H1 (cell line): ENCODE results near the gene PRKD1. TPM values are rescaled to one million over a fixed set of nuclear protein-coding genes. Genes with fewer than 3 reads are reported as not detected.

Source experiments
- CTCF ChIA-PET: fragments of 300-600 bp; sonication (Branson Sonifier 250); formaldehyde crosslinking; loops from one replicate; lab custom pipeline; 2021; ENCODE audit not compliant: partially characterized antibody; lab: Charles Lee
- POLR2A ChIA-PET: fragments of 300-600 bp; sonication (Branson Sonifier 250); formaldehyde crosslinking; loops from one replicate; lab custom pipeline; 2021; ENCODE audit warnings: inconsistent platforms; ENCODE audit not compliant: partially characterized antibody; lab: Charles Lee
- DNase-seq, 2 experiments: peaks; one replicate each; pipeline versions ENCODE4 v3.0.0 to v3.0.0-alpha.2; 2010 to 2022; ENCODE audit warnings: low spot score in 2 of 2, low read depth in 1 of 2, mixed read lengths in 1 of 2
- FAIRE-seq: peaks from 2 replicates; lab custom pipeline; 2011; peaks lifted over from hg19 to GRCh38; lab: Jason Lieb, UNC
- H2AFZ ChIP-seq: 2 replicates; pipeline ENCODE4 v1.8.1; 2012; ENCODE audit warnings: low read length, inconsistent platforms
- H2AK5ac ChIP-seq: 2 replicates; pipeline ENCODE4 v1.6.1; 2013; ENCODE audit warnings: low read depth, low read length
- H2BK120ac ChIP-seq: replicated peaks from 2 replicates; pipeline ENCODE3; 2013; ENCODE audit warnings: low read depth, low read length, inconsistent platforms
- H2BK12ac ChIP-seq: 2 replicates; pipeline ENCODE4 v1.6.1; 2013; ENCODE audit warnings: low read depth, low read length
- H2BK15ac ChIP-seq: 2 replicates; pipeline ENCODE4 v1.6.1; 2013; ENCODE audit warnings: low read length
- H2BK20ac ChIP-seq: 2 replicates; pipeline ENCODE4 v1.6.1; 2013; ENCODE audit warnings: low read length
- H2BK5ac ChIP-seq: 2 replicates; pipeline ENCODE4 v1.6.1; 2013; ENCODE audit warnings: low read depth, low read length
- H3K14ac ChIP-seq: 2 replicates; pipeline ENCODE4 v1.6.1; 2013; ENCODE audit warnings: inconsistent platforms; ENCODE audit not compliant: insufficient read length
- H3K18ac ChIP-seq: 2 replicates; pipeline ENCODE4 v1.6.1; 2013; ENCODE audit warnings: low read length; ENCODE audit errors: extremely low read depth
- H3K23ac ChIP-seq: 2 replicates; pipeline ENCODE4 v1.6.1; 2013; ENCODE audit warnings: inconsistent platforms; ENCODE audit not compliant: insufficient read length
- H3K23me2 ChIP-seq: 2 replicates; pipeline ENCODE4 v1.6.1; 2013; ENCODE audit warnings: low read depth, low read length
- H3K27ac ChIP-seq: 2 replicates; pipeline ENCODE4 v1.6.1; 2011; ENCODE audit warnings: low read depth, low read length, inconsistent platforms
- H3K27me3 ChIP-seq, 4 experiments: replicated peaks in 1 of 4; 1 replicate in 1 of 4; 2 replicates in 3 of 4; pipeline versions ENCODE4 v1.6.1 to v1.8.1; 2011 to 2013; ENCODE audit warnings: low read length in 3 of 4, mild to moderate bottlenecking in 3 of 4, inconsistent platforms in 2 of 4, mixed read lengths in 2 of 4, moderate library complexity in 1 of 4; ENCODE audit not compliant: control insufficient read depth in 3 of 4, insufficient read depth in 3 of 4; ENCODE audit errors: extremely low read depth in 1 of 4
- H3K36me3 ChIP-seq, 4 experiments: 2 replicates each; pipeline versions ENCODE4 v1.6.1 to v1.8.1; 2011 to 2013; ENCODE audit warnings: mild to moderate bottlenecking in 4 of 4, low read length in 3 of 4, moderate library complexity in 2 of 4, control low read depth in 1 of 4, inconsistent platforms in 1 of 4; ENCODE audit not compliant: insufficient read depth in 4 of 4, control insufficient read depth in 2 of 4
- H3K4ac ChIP-seq: replicated peaks from 2 replicates; pipeline ENCODE3; 2013; ENCODE audit warnings: low read length, low read depth, mixed read lengths, inconsistent platforms; ENCODE audit not compliant: insufficient read length
- H3K4me1 ChIP-seq, 4 experiments: replicated peaks in 1 of 4; 1 replicate in 1 of 4; 2 replicates in 3 of 4; pipeline versions ENCODE4 v1.6.1 to v1.8.1; 2011 to 2013; ENCODE audit warnings: low read length in 3 of 4, inconsistent platforms in 2 of 4, mixed read lengths in 1 of 4; ENCODE audit not compliant: insufficient read depth in 4 of 4, control insufficient read depth in 3 of 4
- H3K4me2 ChIP-seq, 2 experiments: 2 replicates each; pipeline versions ENCODE4 v1.6.1 to v1.8.1; 2011 to 2013; ENCODE audit warnings: low read depth in 2 of 2, low read length in 2 of 2, control low read depth in 1 of 2, inconsistent platforms in 1 of 2, mild to moderate bottlenecking in 1 of 2; ENCODE audit not compliant: insufficient read depth in 1 of 2
- H3K4me3 ChIP-seq, 4 experiments: fragments of 200-600, 300-600 bp in 1 of 4; sonication (generic), shearing (Covaris generic), sonication (Bioruptor Twin) in 1 of 4; 2 replicates each; pipeline versions ENCODE4 v1.5.1 to v1.8.1; 2011 to 2016; ENCODE audit warnings: low read length in 4 of 4, low read depth in 3 of 4, control low read depth in 2 of 4, inconsistent platforms in 2 of 4, mild to moderate bottlenecking in 2 of 4, mixed read lengths in 1 of 4, moderate library complexity in 1 of 4; ENCODE audit not compliant: insufficient read depth in 2 of 4; ENCODE audit errors: extremely low read depth in 1 of 4
- H3K56ac ChIP-seq: replicated peaks from 2 replicates; pipeline ENCODE3; 2013; ENCODE audit warnings: low read depth, mild to moderate bottlenecking, mixed read lengths, low read length, inconsistent platforms; ENCODE audit not compliant: insufficient read length
- H3K79me1 ChIP-seq: 2 replicates; pipeline ENCODE4 v1.6.1; 2013; ENCODE audit warnings: low read depth, low read length, control low read depth
- H3K79me2 ChIP-seq, 2 experiments: 2 replicates each; pipeline versions ENCODE4 v1.6.1 to v1.8.1; 2012 to 2013; ENCODE audit warnings: low read length in 2 of 2, mild to moderate bottlenecking in 2 of 2, inconsistent platforms in 1 of 2; ENCODE audit not compliant: insufficient read depth in 2 of 2, control insufficient read depth in 1 of 2
- H3K9ac ChIP-seq, 4 experiments: replicated peaks in 1 of 4; 1 replicate in 1 of 4; 2 replicates in 3 of 4; pipeline versions ENCODE4 v1.6.1 to v1.8.1; 2011 to 2013; ENCODE audit warnings: low read depth in 3 of 4, low read length in 3 of 4, control low read depth in 2 of 4, mild to moderate bottlenecking in 2 of 4, moderate library complexity in 2 of 4, inconsistent platforms in 1 of 4; ENCODE audit errors: extremely low read depth in 1 of 4
- H3K9me3 ChIP-seq, 2 experiments: 2 replicates each; pipeline versions ENCODE4 v1.6.1 to v1.8.1; 2012 to 2013; ENCODE audit warnings: mild to moderate bottlenecking in 2 of 2, moderate library complexity in 2 of 2, control low read depth in 1 of 2, inconsistent platforms in 1 of 2, low read depth in 1 of 2, low read length in 1 of 2, mixed read lengths in 1 of 2; ENCODE audit not compliant: insufficient read depth in 2 of 2
- H4K20me1 ChIP-seq, 2 experiments: replicated peaks in 1 of 2; 2 replicates each; pipeline versions ENCODE3 to v1.8.1; 2011 to 2013; ENCODE audit warnings: inconsistent platforms in 2 of 2, low read length in 2 of 2, mild to moderate bottlenecking in 1 of 2; ENCODE audit not compliant: insufficient read depth in 2 of 2, control insufficient read depth in 1 of 2
- H4K5ac ChIP-seq: 2 replicates; pipeline ENCODE4 v1.6.1; 2013; ENCODE audit warnings: low read length, low read depth, mixed read lengths, inconsistent platforms; ENCODE audit not compliant: insufficient read length
- H4K8ac ChIP-seq: 2 replicates; pipeline ENCODE4 v1.8.0; 2013; ENCODE audit warnings: mild to moderate bottlenecking, moderate library complexity, low read length, inconsistent platforms; ENCODE audit not compliant: insufficient read depth; ENCODE audit errors: extremely low read depth
- H4K91ac ChIP-seq: replicated peaks from 2 replicates; pipeline ENCODE3; 2013; ENCODE audit warnings: low read length, mixed read lengths, inconsistent platforms; ENCODE audit not compliant: insufficient read length
- CEBPB ChIP-seq: IDR thresholded peaks from 2 replicates; pipeline ENCODE4 v1.6.1; 2012; ENCODE audit warnings: low read depth, low read length
- CHD1 ChIP-seq: IDR thresholded peaks from 2 replicates; pipeline ENCODE4 v1.6.1; 2012; ENCODE audit warnings: low read depth, low read length, improper control_type of control experiment
- CHD2 ChIP-seq: IDR thresholded peaks from 2 replicates; pipeline ENCODE4 v1.6.1; 2012; ENCODE audit warnings: low read length, improper control_type of control experiment
- CREB1 ChIP-seq: IDR thresholded peaks from 2 replicates; pipeline ENCODE4 v1.6.1; 2012; ENCODE audit warnings: inconsistent platforms
- E2F6 ChIP-seq: IDR thresholded peaks from 2 replicates; pipeline ENCODE4 v1.6.1; 2012; ENCODE audit warnings: inconsistent platforms
- JUN ChIP-seq: IDR thresholded peaks from 2 replicates; pipeline ENCODE4 v1.6.1; 2011; ENCODE audit warnings: low read depth, mild to moderate bottlenecking, improper control_type of control experiment, low read length
- KDM1A ChIP-seq: fragments of 200-600, 300-600 bp; sonication (generic); IDR thresholded peaks from 2 replicates; pipeline ENCODE4 v1.7.1; 2016; ENCODE audit warnings: mild to moderate bottlenecking, low read length, borderline replicate concordance
- NANOG ChIP-seq: IDR thresholded peaks from 2 replicates; pipeline ENCODE4 v1.6.1; 2011; ENCODE audit warnings: low read length, low read depth, mild to moderate bottlenecking, inconsistent platforms; ENCODE audit not compliant: insufficient read depth, poor library complexity, severe bottlenecking
- PHF8 ChIP-seq: fragments of 200-600 bp; sonication (generic); conservative IDR thresholded peaks from 2 replicates; pipeline ENCODE4 v1.7.1; 2012; ENCODE audit warnings: low read depth, mild to moderate bottlenecking, inconsistent platforms, low read length, moderate library complexity
- RAD21 ChIP-seq, 2 experiments: IDR thresholded peaks in 1 of 2; conservative IDR thresholded peaks in 1 of 2; 2 replicates each; pipeline ENCODE4 v1.6.1; 2011; ENCODE audit warnings: low read depth in 2 of 2, low read length in 2 of 2, improper control_type of control experiment in 1 of 2, inconsistent platforms in 1 of 2, mild to moderate bottlenecking in 1 of 2, moderate library complexity in 1 of 2
- RNF2 ChIP-seq: fragments of 200-900, 300-1000 bp; sonication (generic); IDR thresholded peaks from 2 replicates; pipeline ENCODE4 v1.7.1; 2016; ENCODE audit warnings: borderline replicate concordance, low read depth, mild to moderate bottlenecking, antibody characterized with exemption, low read length; ENCODE audit not compliant: poor library complexity, severe bottlenecking; ENCODE audit errors: missing control alignments
- SAP30 ChIP-seq: fragments of 300-600 bp; sonication (generic); IDR thresholded peaks from 2 replicates; pipeline ENCODE4 v1.7.1; 2012; ENCODE audit warnings: low read length, moderate library complexity, mild to moderate bottlenecking, inconsistent platforms; ENCODE audit not compliant: insufficient read depth, insufficient replicate concordance
- SP1 ChIP-seq: IDR thresholded peaks from 2 replicates; pipeline ENCODE4 v1.6.1; 2011; ENCODE audit warnings: low read depth, low read length
- TAF1 ChIP-seq: IDR thresholded peaks from 2 replicates; pipeline ENCODE4 v1.6.1; 2011; ENCODE audit warnings: mild to moderate bottlenecking, low read depth, low read length
- WGBS, 2 experiments: shearing (Covaris generic) in 1 of 2; methylation state at CpG; one replicate each; pipeline versions ENCODE4 v1.1.6 to v1.1.7; 2013 to 2015; ENCODE audit warnings: low lambda C conversion rate in 2 of 2, mixed read lengths in 2 of 2, inconsistent platforms in 1 of 2, low coverage in 1 of 2, missing lambda C conversion rate in 1 of 2; ENCODE audit not compliant: insufficient replicate concordance in 2 of 2, insufficient coverage in 1 of 2, insufficient read length in 1 of 2; ENCODE audit errors: extremely low coverage in 1 of 2, missing lambda C conversion rate in 1 of 2; 5-methylcytosine and 5-hydroxymethylcytosine counted together
- polyA plus RNA-seq, 7 experiments: library from polyadenylated mRNA; depleted of rRNA in 3 of 7; stranded (reverse) in 5 of 7; unstranded in 2 of 7; fragments of >200 nt in 5 of 7; fragments of 200-250 nt in 2 of 7; gene quantifications; 1 replicate in 5 of 7; 2 replicates in 1 of 7; 4 replicates in 1 of 7; pipeline versions ENCODE4 v1.2.1 to v1.2.3, GENCODE V29; 2011 to 2013; ENCODE audit warnings: missing spikeins in 2 of 7, mixed read lengths in 2 of 7
- total RNA-seq: library from RNA; stranded (reverse); fragmentation: NEBNext Ultra II Directional; extraction: Animal tissue kit (Norgen Biotek cat#: 25700); gene quantifications from 2 replicates; pipeline ENCODE4 v1.2.1, GENCODE V29; 2021

PRKD1 gene
- total and polyA plus RNA-seq, 2 of the 8 experiments (the other 6 are each of a cell fraction or from before 2014, with no cell fraction given) = 3.6 to 6.8 TPM

- Histone ChIP-seq H2AFZ (no peak overlapping the region), H4K5ac (no peak overlapping the region), H4K8ac (no peak overlapping the region), H2BK20ac (no peak overlapping the region), H3K27me3 (no peaks in the 10 kb centered on the region), H3K4me1 (peaks cover 0 to 2% (median 0%) of the 10 kb centered on the region in 4 experiments; a peak in 1 of 7 replicates), H3K23ac (no peak overlapping the region), H3K18ac (no peak overlapping the region), H4K20me1 (no peaks in the 10 kb centered on the region), H4K91ac (no peak overlapping the region), H2AK5ac (no peak overlapping the region), H3K36me3 (no peaks in the 10 kb centered on the region), H3K27ac (no peak overlapping the region), H2BK12ac (no peak overlapping the region), H3K79me2 (no peaks in the 10 kb centered on the region), H3K23me2 (no peaks in the 10 kb centered on the region; the same call in 1 of the 2 replicates), H3K9me3 (no peaks in the 10 kb centered on the region), H3K9ac (no peak overlapping the region), H3K4me2 (no peak overlapping the region), H3K4me3 (no peak overlapping the region), H3K4ac (no peak overlapping the region), H2BK15ac (no peak overlapping the region), H2BK120ac (no peak overlapping the region), H3K14ac (no peak overlapping the region), H3K56ac (no peak overlapping the region), H3K79me1 (no peaks in the 10 kb centered on the region), H2BK5ac (no peak overlapping the region)
- 93% methylated on average over 2 of the region's 2 CpGs; no CpG with 5 or more reads in 1 of the 2 experiments for WGBS, 2 experiments
- POLR2A ChIA-PET = no interaction called here
- FAIRE-seq = no peak
- CTCF ChIA-PET = no interaction called here
- no peak for DNase-seq
- TF ChIP-seq KDM1A (no peak), CREB1 (no peak), CHD1 (no peak), RNF2 (no peak), NANOG (no peak), JUN (no peak), E2F6 (no peak), RAD21 (IDR thresholded peaks at IDR 0.05 in 1 of 2, conservative IDR thresholded peaks at IDR 0.05 in 1 of 2; ENCODE audit: low read depth in 2 of 2, low read length in 2 of 2) (no peak), CHD2 (no peak), PHF8 (no peak), SAP30 (no peak), CEBPB (no peak), TAF1 (no peak), SP1 (no peak)
Observed at GRCh38 chr14:29587046-29587445, 340.6 kb downstream of the PRKD1 start.
